Measurements from ENCODE around the gene DIS3L2.
"Not testable (repeated sequence)": the region's sequence is repeated elsewhere in the genome, so short reads cannot be mapped to it uniquely, and the experiment has no call there.

Gene DIS3L2

DNA sequence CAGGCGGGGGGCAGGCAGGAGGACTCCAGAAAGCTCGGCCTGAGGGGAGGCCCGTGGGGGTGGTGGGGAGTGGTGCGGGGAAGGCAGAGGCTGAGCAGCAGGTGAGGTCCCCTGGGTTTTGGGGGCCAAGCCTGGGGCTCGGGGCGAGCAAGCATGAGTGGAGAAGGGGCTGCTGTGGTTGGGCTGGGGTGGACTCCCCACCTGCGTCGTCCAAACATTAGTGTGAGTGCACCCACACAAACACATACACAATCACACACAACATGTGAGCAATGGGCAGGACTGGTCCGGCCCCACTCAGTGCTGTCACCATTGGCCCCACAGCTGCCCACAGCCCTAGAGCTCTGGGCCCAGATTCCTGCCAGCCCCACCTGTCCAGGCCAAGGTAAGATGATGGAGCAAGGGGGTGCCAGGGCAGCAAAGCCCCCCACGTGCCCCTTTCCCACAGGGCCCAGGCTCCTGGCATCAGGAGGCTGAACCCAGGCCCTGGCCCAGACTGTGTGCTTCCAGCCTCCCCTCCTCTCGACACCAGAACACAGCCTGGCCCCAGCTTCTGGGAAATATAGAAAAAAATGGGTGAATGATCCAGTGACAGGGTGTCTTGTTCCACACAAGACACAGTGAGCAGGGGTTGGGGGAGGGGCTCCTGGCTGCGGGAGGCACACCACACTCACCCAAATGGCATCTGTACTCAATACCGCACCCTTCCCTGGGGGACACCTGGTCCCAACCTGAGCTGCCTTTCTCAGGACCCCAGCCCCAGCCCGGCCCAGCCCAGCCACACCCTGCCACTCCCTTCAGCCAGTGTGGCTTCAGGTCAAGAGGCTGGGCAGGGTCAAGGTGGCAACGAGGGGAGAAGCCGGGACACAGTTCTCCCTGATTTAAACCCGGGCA is 416.6 kb downstream of the DIS3L2 start:
- no peaks in the 10 kb centered on the region for H3K9me3 Mint-ChIP-seq
- H3K27me3 Mint-ChIP-seq = no peaks in the 10 kb centered on the region
- H3K4me1 Mint-ChIP-seq (ENCODE audit: low read depth) = no peaks in the 10 kb centered on the region
- no peak overlapping the region for H3K4me3 Mint-ChIP-seq
- no peak overlapping the region for H3K27ac Mint-ChIP-seq
- H3K36me3 Mint-ChIP-seq (ENCODE audit: low read depth) = no peaks in the 10 kb centered on the region

GRCh38 chr2:232378735-232379151 is 417.2 kb downstream of the DIS3L2 start, which contains the start of gene ALPP:
Gene ALPP, plus strand, starts transcription at chr2:232378751. Its CDS starts 52 bp downstream, at chr2:232378803.
- not testable (repeated sequence) for H3K27me3 Mint-ChIP-seq; H3K4me1 Mint-ChIP-seq (ENCODE audit: low read depth); H3K9me3 Mint-ChIP-seq; H3K4me3 Mint-ChIP-seq; H3K27ac Mint-ChIP-seq; H3K36me3 Mint-ChIP-seq (ENCODE audit: low read depth)

GRCh38 chr2:232379610-232380590 is 418.4 kb downstream of the DIS3L2 start:
- not testable (repeated sequence) for H3K4me3 Mint-ChIP-seq; H3K36me3 Mint-ChIP-seq (ENCODE audit: low read depth); H3K4me1 Mint-ChIP-seq (ENCODE audit: low read depth); H3K27ac Mint-ChIP-seq; H3K9me3 Mint-ChIP-seq; H3K27me3 Mint-ChIP-seq

GRCh38 chr2:232381204-232382031 is 419.9 kb downstream of the DIS3L2 start:
- not testable (repeated sequence) for H3K9me3 Mint-ChIP-seq; H3K4me1 Mint-ChIP-seq (ENCODE audit: low read depth); H3K4me3 Mint-ChIP-seq; H3K27ac Mint-ChIP-seq; H3K36me3 Mint-ChIP-seq (ENCODE audit: low read depth)
- H3K27me3 Mint-ChIP-seq = peaks cover 23% of the 10 kb centered on the region

- no peak overlapping the region for H3K27ac Mint-ChIP-seq
- no peak overlapping the region for H3K4me3 Mint-ChIP-seq
- H3K36me3 Mint-ChIP-seq (ENCODE audit: low read depth) = no peaks in the 10 kb centered on the region
- H3K9me3 Mint-ChIP-seq = no peaks in the 10 kb centered on the region
- no peaks in the 10 kb centered on the region for H3K4me1 Mint-ChIP-seq (ENCODE audit: low read depth)
- H3K27me3 Mint-ChIP-seq = peaks cover 25% of the 10 kb centered on the region
These were observed 421.1 kb downstream of the DIS3L2 start for GRCh38 chr2:232382331-232383225.

DNA sequence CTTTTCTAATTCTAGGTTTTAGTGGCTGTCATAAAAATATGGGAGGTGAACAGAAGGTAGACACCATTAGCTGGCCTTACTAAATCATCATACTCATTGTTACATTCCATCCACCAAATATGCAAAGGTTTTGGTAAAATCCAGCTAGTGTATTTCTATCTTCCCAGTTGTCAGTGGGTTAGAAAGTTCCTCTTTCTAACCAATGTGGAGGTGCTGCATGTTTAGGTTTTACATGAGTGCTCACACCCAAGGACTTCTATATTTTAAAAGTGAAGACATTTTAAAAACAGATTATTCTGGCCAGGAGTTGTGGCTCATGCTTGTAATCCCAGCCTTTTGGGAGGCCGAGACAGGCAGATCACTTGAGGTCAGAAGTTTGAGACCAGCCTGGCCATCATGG is 423.0 kb downstream of the DIS3L2 start:
- Mint-ChIP-seq H3K36me3 (ENCODE audit: low read depth) (no peaks in the 10 kb centered on the region), H3K27ac (no peak overlapping the region), H3K27me3 (peaks cover 30% of the 10 kb centered on the region), H3K4me3 (no peak overlapping the region), H3K9me3 (no peaks in the 10 kb centered on the region), H3K4me1 (ENCODE audit: low read depth) (no peaks in the 10 kb centered on the region)

GRCh38 chr2:232385058-232385457 is 423.5 kb downstream of the DIS3L2 start:
- not testable (repeated sequence) for H3K27ac Mint-ChIP-seq; H3K9me3 Mint-ChIP-seq; H3K4me1 Mint-ChIP-seq (ENCODE audit: low read depth); H3K4me3 Mint-ChIP-seq; H3K36me3 Mint-ChIP-seq (ENCODE audit: low read depth)
- peaks cover 33% of the 10 kb centered on the region for H3K27me3 Mint-ChIP-seq

- Mint-ChIP-seq H3K27ac (no peak overlapping the region), H3K27me3 (peaks cover 38% of the 10 kb centered on the region), H3K9me3 (no peaks in the 10 kb centered on the region), H3K4me3 (no peak overlapping the region), H3K4me1 (ENCODE audit: low read depth) (no peaks in the 10 kb centered on the region), H3K36me3 (ENCODE audit: low read depth) (no peaks in the 10 kb centered on the region)
These were observed 424.4 kb downstream of the DIS3L2 start for GRCh38 chr2:232385660-232386489.

- Mint-ChIP-seq H3K36me3 (ENCODE audit: low read depth) (no peaks in the 10 kb centered on the region), H3K27me3 (peaks cover 40% of the 10 kb centered on the region), H3K4me3 (no peak overlapping the region), H3K4me1 (ENCODE audit: low read depth) (no peaks in the 10 kb centered on the region), H3K27ac (no peak overlapping the region), H3K9me3 (no peaks in the 10 kb centered on the region)
These were observed 424.9 kb downstream of the DIS3L2 start for GRCh38 chr2:232386490-232386739.
